Sciatic nerve (tissue), 2 donors: ENCODE results near the gene SAMD10. TPM values are rescaled to one million over a fixed set of nuclear protein-coding genes. Genes with fewer than 3 reads are reported as not detected.
"Not testable (repeated sequence)": the region's sequence is repeated elsewhere in the genome, so short reads cannot be mapped to it uniquely, and the experiment has no call there.

ENCODE experiments used
- ATAC-seq: fragments of 200-7000 bp; cut with Tn5 transposase; one replicate; pipeline ENCODE4 v1.9.1; 2020; ENCODE audit warnings: mild to moderate bottlenecking, moderate library complexity
- DNase-seq: peaks from one replicate; pipeline ENCODE4 v3.0.0-alpha.2; 2020; ENCODE audit warnings: low spot score
- intact Hi-C: fragments of 100-400 bp; cut with DNase I; formaldehyde crosslinking; loops from one replicate; pipeline ENCODE4 v1.14.2; 2022
- microRNA-seq: library from miRNA; unstranded; fragments of <30 nt; microRNA quantifications from one replicate; pipeline ENCODE4 v1.2.0, GENCODE V29; 2020
- total RNA-seq: library from RNA; stranded (reverse); fragmentation: NEBNext Ultra II Directional; extraction: Animal tissue kit (Norgen Biotek cat#: 25700); gene quantifications from one replicate; pipeline ENCODE4 v1.2.1, GENCODE V29; 2021
- donor health status: DM: no; HTN: no; CAD: no.
- donor health status: DM: no; HTN: no; CAD: no.

Gene SAMD10
- total RNA-seq, 1 donor from 2014 or later, result 2.9 TPM

- ATAC-seq (no peak), DNase-seq (no peak)
- intact Hi-C loops, result no loop called here
Measured at GRCh38 chr20:63932606-63933160, 46.8 kb downstream of the SAMD10 start.

GRCh38 chr20:63931735-63932134, 47.7 kb downstream of the SAMD10 start:
- intact Hi-C loops, result no loop called here
- DNase-seq (no peak), ATAC-seq (no peak)

GRCh38 chr20:63930971-63931553, 48.4 kb downstream of the SAMD10 start:
- ATAC-seq (no peak), DNase-seq (no peak)
- intact Hi-C loops, result no loop called here

GRCh38 chr20:63929473-63929883, 50.0 kb downstream of the SAMD10 start:
- ATAC-seq, intact Hi-C loops, DNase-seq: not testable (repeated sequence)

- intact Hi-C loops, result no loop called here
- ATAC-seq (no peak), DNase-seq (no peak)
Measured at GRCh38 chr20:63929071-63929470, 50.4 kb downstream of the SAMD10 start.

- intact Hi-C loops, result no loop called here
- ATAC-seq (no peak), DNase-seq (no peak)
Measured at GRCh38 chr20:63926298-63926697, 53.1 kb downstream of the SAMD10 start.

- DNase-seq, result no peak
- intact Hi-C loops, result no loop called here
- no peak for ATAC-seq
Measured at GRCh38 chr20:63924241-63924640, 55.2 kb downstream of the SAMD10 start.

Small RNA genes lying within 50 kb of the gene (microRNA-seq; reads per million reads assigned to microRNA genes)
- gene MIR1914, result not detected
- not detected for gene MIR647

Other genes starting within 250 kb of the SAMD10 start
- 8.1 TPM for gene LIME1, start 243.0 kb downstream of the SAMD10 start, total RNA-seq
- 73.0 TPM for gene SLC2A4RG, start 239.9 kb downstream of the SAMD10 start, total RNA-seq
- 30.2 TPM for gene ZBTB46, start 148.4 kb downstream of the SAMD10 start, total RNA-seq
- gene ABHD16B, start 118.1 kb downstream of the SAMD10 start, total RNA-seq, result not detected
- 69.1 TPM for gene TPD52L2, start 114.4 kb downstream of the SAMD10 start, total RNA-seq
- 30.1 TPM for gene DNAJC5, start 84.5 kb downstream of the SAMD10 start, total RNA-seq
- gene UCKL1, start 23.2 kb downstream of the SAMD10 start, total RNA-seq, result 50.8 TPM
- 13.6 TPM for gene ZNF512B, start 9.7 kb downstream of the SAMD10 start, total RNA-seq
- 60.4 TPM for gene PRPF6, start 1.5 kb upstream of the SAMD10 start, total RNA-seq
- gene C20orf204, start 56.5 kb upstream of the SAMD10 start, total RNA-seq, result 2.1 TPM
- gene SOX18, start 70.0 kb upstream of the SAMD10 start, total RNA-seq, result 134 TPM
- gene TCEA2, start 83.6 kb upstream of the SAMD10 start, total RNA-seq, result 81.2 TPM
- 10.8 TPM for gene RGS19, start 99.9 kb upstream of the SAMD10 start, total RNA-seq
- gene OPRL1, start 100.4 kb upstream of the SAMD10 start, total RNA-seq, result 1.0 TPM
- not detected for gene LKAAEAR1, start 104.8 kb upstream of the SAMD10 start, total RNA-seq
- not detected for gene NPBWR2, start 127.9 kb upstream of the SAMD10 start, total RNA-seq
- gene MYT1, start 184.8 kb upstream of the SAMD10 start, total RNA-seq, result not detected